AG09309 (cell line): ENCODE data around the gene BACE1-AS.

Source experiments
- DNase-seq: peaks from one replicate; pipeline ENCODE4 v3.0.0-alpha.2; 2010; ENCODE audit warnings: low read depth
- H3K4me3 ChIP-seq: 2 replicates; pipeline ENCODE4 v1.5.1; 2011; ENCODE audit warnings: mild to moderate bottlenecking, low read depth, low read length, moderate library complexity; ENCODE audit not compliant: control insufficient read depth
- TF ChIP-seq, protein P1 (sequence below): IDR thresholded peaks from 2 replicates; pipeline ENCODE4 v1.5.1; 2011; ENCODE audit warnings: mild to moderate bottlenecking, low read depth, low read length, inconsistent platforms; ENCODE audit not compliant: insufficient read depth, control insufficient read depth; ENCODE audit errors: missing control alignments

Gene BACE1-AS

DNA sequence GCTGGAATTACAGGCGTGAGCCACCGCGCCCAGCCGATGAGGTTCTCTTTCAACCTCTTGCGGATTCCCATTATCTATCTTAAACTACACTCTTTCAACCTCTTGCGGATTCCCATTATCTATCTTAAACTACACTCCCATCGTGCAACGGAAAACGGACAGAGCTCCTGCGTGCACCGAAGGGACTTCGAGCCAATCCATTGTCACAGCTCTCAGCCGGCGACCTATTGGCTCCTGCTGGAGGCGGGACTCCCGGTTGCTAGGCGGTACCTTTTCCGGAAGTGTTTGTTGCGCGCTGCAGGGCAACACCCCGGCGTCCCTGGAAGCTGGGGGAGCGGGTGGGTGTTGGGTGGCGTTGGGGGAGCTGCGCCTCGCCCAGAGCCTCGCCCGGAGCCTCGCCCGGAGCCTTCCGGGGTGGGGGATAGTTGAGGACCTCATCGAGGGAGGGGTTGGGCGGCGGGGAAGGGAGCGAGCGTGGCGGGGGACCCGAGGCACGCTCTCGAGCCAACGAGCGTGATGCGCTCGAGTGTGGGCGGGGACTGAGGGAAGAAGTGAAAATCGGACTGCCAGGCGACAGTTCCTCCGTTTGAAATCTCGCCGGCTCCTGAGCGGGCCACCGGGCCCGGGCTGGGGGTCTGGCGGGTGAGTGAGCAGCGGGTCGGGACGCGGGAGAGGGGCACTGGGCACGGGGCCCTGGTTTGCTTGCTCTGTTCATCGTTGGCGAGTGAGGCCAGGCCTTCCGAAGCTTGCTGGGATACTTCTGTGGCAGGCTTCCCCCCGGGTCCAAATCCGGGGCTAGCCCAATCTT, 36.6 kb downstream of the BACE1-AS start, which contains the start of gene CEP164:
TSS of gene CEP164 (plus strand) at position 288 of the 808 bp plus-strand sequence. CDS start 10,733 bp downstream, outside the sequence.
- TF ChIP-seq, protein P1, sequence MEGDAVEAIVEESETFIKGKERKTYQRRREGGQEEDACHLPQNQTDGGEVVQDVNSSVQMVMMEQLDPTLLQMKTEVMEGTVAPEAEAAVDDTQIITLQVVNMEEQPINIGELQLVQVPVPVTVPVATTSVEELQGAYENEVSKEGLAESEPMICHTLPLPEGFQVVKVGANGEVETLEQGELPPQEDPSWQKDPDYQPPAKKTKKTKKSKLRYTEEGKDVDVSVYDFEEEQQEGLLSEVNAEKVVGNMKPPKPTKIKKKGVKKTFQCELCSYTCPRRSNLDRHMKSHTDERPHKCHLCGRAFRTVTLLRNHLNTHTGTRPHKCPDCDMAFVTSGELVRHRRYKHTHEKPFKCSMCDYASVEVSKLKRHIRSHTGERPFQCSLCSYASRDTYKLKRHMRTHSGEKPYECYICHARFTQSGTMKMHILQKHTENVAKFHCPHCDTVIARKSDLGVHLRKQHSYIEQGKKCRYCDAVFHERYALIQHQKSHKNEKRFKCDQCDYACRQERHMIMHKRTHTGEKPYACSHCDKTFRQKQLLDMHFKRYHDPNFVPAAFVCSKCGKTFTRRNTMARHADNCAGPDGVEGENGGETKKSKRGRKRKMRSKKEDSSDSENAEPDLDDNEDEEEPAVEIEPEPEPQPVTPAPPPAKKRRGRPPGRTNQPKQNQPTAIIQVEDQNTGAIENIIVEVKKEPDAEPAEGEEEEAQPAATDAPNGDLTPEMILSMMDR, result no peak
- peak; percentile 88 for DNase-seq
- H3K4me3 ChIP-seq, result peak within 1 kb of the TSS; percentile 78

DNA sequence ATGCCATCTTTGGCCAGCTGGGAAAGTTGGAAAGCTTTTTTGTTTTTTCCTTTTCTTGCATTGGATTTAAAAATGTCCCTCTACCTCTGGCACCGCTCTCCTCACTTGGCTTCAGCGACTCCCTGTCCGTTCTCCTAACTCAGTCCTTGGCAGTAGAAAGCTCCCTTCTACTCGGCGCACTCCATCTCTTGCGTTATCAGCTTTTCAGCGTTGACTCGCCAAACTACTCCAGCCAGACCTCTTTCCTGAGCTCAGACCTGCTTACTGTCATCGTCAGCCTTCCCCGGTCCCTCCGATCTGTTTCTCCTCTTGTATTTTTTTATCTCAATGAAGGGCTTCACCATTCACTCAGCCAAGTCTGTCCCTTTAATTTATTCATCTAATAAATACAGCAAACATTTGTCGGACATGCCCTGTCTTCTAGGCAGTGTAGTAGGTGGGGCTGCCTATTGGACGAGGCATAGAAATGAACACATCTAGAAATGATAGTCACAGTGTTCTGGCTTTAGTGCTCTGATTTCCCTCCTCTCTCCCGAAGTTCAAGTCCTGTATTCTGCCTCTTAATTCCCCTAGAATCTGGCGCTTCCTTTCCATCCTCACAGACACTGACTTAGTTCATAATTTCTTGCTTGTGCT, 37.3 kb downstream of the BACE1-AS start:
- DNase-seq, result no peak
- TF ChIP-seq, protein P1, result no peak
- H3K4me3 ChIP-seq, result peak overlapping the region; percentile 78

DNA sequence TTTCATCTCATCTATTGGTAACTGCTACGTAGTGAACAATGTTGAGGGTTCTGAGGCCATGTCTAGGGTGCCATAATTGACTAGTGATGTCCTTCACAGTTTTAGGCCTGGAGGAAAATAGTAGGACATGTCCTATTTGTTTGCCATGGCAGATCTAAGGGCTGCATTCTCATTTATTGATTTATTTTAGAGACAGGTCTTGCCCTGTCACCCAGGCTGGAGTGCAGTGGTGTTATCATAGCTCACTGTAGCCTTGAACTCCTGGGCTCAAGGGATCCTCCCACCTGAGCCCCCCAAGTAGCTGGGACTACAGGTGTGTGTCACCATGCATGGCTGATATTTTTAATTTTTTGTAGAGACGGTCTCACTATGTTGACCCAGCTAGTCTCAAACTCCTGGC, 41.7 kb downstream of the BACE1-AS start:
- H3K4me3 ChIP-seq, result no peak overlapping the region
- TF ChIP-seq, protein P1, result no peak
- no peak for DNase-seq

DNA sequence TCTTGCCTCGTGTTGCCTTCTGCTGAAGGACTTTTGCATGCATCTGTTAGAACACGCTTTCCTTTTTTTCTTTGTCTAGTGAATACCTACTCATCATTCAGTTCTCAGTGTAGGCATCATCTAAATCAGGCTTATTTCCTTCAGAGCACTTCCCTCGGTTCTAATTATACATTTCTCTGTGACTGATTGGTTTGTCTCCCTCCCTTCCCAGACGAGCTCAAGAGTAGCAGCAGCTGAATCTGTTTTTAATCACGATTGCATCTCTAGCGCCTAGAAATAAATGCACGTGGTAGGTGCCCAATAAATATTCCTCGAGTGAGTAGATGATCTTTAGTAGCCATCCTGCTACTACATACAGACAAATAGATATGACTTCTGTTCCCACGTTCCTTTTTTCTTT, 42.8 kb downstream of the BACE1-AS start:
- no peak for DNase-seq
- no peak overlapping the region for H3K4me3 ChIP-seq
- TF ChIP-seq, protein P1, result no peak

DNA sequence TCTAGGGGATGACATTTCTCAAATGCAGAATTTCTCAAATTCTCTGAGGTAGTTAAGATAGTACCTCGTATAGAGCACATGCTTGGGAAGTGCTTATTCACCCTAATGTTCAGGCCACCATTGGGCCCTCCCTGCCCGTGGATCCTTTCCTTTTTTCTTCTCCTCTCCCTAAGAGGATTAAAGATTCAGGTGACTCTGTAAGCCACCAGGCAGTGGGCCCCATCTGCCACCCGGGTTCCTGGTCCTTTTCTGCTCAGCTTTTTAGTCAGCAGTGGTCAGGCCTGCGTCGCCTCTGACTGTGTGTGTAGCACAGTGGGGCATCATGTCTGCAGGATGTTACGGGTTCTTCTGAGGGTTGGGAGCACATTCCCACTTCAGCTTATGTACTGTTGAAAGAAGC, 43.8 kb downstream of the BACE1-AS start:
- TF ChIP-seq, protein P1, result no peak
- DNase-seq, result no peak
- H3K4me3 ChIP-seq, result no peak overlapping the region

DNA sequence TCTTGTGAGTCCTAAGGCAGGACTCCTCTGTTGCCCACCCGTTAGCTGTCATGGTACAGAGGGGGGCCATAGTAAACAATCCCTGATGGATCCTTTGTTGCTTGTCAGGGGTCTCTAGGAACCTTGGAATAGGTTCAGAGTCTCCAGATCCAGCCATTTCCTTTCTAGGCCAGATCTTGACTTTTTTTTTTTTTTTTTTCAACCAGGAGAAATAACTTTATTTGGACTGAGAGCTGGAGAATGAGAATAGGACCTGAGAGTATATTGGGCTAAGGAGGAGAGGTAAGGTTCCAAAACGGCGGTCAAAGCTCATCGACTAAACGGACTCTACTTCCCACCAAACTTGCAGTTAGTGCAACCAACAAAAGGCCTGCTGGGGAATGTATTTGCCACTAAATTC, 44.3 kb downstream of the BACE1-AS start:
- TF ChIP-seq, protein P1, result no peak
- no peak for DNase-seq
- no peak overlapping the region for H3K4me3 ChIP-seq
